KOPT-K1 (cell line): ENCODE results near the gene ITGBL1.

ENCODE experiments used
- H3K27ac ChIP-seq: fragments of 200-600 bp; sonication (generic); 2 replicates; pipeline ENCODE4 v1.5.1; 2016; ENCODE audit warnings: antibody characterized with exemption, mild to moderate bottlenecking, low read depth, low read length; ENCODE audit not compliant: poor library complexity, severe bottlenecking
- H3K36me3 ChIP-seq: fragments of 200-600 bp; sonication (generic); 2 replicates; pipeline ENCODE4 v1.5.1; 2017; ENCODE audit warnings: antibody characterized with exemption, mild to moderate bottlenecking, low read length, moderate library complexity; ENCODE audit not compliant: insufficient read depth
- H3K9me3 ChIP-seq: fragments of 200-600 bp; sonication (generic); 2 replicates; pipeline ENCODE4 v1.5.1; 2017; ENCODE audit warnings: antibody characterized with exemption, low read length, mild to moderate bottlenecking; ENCODE audit not compliant: insufficient read depth, poor library complexity, severe bottlenecking

ITGBL1 gene

DNA sequence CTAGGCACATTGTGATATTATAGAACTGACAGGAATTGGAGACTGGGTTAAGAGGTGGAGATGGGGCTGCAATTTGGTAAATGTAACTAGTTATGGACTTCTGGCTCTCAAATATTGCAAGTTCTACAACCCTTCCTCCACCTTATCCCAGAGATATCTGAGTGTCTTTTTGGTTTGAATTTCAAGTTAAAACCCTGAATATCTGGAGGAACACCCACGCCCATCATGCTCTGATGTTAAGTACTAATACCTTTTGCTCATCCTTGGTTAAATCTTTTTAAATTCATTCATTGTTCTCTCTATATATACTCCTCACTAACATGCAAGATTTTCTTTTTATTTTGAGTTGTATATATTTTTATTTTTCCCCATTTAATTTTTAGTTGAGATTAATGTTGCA, 28.9 kb downstream of the ITGBL1 start:
- no peaks in the 10 kb centered on the region for H3K9me3 ChIP-seq
- no peaks in the 10 kb centered on the region for H3K36me3 ChIP-seq
- H3K27ac ChIP-seq: no peak overlapping the region

DNA sequence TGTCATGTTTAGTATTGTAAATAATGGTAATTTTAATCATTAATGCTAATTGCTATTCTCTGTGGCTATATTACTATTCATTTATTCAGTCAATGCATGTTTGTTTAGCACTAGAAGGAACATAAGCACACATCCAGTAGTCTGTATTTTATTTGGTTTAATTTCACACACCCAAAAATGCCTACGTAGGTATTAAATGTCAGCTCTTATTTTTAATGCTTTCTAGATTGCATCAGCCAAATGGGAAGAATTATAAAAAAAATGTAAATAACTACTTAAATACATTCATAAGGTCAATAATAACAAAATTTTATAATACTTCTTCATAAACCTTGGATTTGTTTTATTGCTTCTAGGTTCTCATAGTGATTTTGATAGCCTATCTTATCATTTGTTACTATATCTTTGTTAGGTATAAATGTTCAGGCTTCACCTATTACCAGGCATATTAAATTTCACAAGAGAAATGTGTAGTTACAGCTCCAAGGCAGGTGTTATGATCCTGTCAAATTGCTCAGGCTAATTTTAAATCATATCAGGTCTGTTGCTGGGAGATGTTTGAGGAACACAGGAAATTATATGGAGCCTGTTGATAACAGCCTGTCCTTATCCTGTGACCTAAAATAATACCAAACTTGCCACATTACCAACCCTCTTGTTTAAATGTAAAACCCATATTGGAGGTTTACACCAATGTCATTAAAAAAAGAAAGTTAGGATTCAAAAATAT, 34.4 kb downstream of the ITGBL1 start:
- Histone ChIP-seq H3K27ac (no peak overlapping the region), H3K9me3 (no peaks in the 10 kb centered on the region), H3K36me3 (no peaks in the 10 kb centered on the region)

DNA sequence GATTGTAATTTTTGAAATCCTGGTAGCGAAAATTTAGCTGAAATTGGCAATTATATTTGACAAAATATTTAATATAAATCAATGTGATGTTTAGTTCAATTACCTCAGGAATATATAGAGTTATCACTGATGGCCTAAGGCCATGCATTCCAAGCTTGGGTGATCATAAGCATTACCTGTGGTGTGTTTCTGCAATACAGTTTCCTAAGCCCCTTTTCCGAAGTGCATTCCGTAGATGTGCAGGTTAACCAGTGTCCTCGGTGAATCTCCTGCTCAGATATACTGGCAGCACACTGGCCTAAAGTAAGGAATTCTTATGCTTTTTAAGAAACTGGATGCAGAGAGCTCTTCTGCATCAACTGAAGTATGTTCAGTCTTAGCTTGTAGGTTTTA, 35.0 kb downstream of the ITGBL1 start:
- H3K9me3 ChIP-seq: no peaks in the 10 kb centered on the region
- no peak overlapping the region for H3K27ac ChIP-seq
- H3K36me3 ChIP-seq: no peaks in the 10 kb centered on the region

DNA sequence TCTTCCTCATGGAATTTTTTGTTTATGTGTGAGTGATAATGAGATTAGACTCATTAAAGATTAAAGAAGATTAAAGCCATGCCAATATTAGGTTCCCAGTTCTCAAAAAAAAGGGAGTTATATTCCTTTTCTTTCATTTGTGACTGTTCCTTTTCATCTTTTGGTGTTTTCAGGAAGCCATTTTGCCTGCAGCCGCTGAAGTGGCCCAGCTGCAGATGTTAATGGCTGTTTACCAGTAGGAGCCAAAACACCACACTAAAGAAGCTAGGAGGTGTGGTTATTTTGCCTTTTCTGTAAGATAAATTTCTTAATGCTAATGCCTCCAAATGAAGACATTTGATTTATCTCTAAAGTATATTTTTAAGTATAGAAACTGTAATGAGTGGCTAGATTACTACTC, 36.3 kb downstream of the ITGBL1 start:
- Histone ChIP-seq H3K27ac (no peak overlapping the region), H3K36me3 (no peaks in the 10 kb centered on the region), H3K9me3 (no peaks in the 10 kb centered on the region)

DNA sequence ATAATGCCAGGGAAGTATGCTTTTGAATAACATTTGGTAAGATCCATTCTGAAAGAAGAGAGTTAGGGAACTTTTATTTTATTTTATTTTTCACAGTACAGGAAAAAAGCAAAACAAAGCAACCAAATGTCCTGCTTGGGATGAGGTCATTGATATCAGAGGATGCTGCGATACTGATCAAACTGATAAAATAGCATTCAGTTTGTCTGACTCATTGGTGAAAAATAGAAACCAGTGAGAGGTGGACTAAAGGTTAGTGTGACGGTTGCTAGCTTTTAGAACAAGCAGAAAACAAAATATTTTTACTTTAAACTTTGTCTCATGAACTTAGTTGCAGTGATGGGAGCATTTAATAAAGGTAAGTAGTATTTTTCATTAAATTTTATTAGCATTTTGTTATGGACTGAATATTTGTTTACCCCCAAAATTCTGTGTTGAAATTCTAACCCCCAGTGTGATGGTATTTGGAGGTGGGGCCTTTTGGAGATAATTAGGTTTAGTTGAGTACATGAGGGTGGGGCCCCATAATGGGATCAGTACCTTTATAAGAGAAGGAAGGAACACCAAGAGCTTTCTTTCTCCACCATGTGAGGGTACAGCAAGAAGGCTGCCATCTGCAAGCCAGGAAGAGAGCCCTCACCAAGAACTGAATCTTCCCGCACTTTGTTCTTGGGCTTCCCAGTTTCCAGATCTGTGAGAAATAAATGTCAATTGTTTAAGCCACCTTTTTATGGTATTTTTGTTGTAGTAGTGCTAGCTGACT, 37.3 kb downstream of the ITGBL1 start:
- Histone ChIP-seq H3K9me3 (no peaks in the 10 kb centered on the region), H3K27ac (no peak overlapping the region), H3K36me3 (no peaks in the 10 kb centered on the region)

DNA sequence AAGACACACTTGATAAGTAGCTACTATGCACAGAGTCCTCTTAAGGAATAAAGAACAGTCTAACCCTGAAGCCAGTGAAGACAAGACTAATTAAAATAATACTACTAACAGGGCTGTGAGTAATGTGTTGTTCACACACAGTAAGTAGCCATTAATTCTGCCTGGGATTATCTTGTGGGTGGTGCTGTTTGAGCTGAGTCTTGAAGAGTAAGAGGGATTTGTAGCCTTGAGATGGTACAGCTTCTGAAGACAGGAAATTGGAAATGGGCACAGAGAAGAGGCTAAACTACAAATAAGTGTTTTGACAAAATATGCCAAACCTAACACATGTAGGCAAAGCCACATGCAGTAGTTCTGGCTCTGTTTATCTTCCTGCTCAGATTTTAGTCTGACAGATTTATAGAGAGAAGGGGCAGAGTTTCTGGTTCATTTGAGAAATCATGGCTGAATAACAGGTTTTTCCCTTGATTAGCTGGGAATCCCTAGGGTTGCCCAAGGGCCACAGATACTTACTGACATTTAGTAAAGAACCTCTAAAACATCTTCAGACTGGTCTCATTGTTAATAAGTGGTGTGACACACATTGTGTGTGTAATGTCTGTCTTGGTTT, 38.0 kb downstream of the ITGBL1 start:
- Histone ChIP-seq H3K9me3 (no peaks in the 10 kb centered on the region), H3K27ac (no peak overlapping the region)

DNA sequence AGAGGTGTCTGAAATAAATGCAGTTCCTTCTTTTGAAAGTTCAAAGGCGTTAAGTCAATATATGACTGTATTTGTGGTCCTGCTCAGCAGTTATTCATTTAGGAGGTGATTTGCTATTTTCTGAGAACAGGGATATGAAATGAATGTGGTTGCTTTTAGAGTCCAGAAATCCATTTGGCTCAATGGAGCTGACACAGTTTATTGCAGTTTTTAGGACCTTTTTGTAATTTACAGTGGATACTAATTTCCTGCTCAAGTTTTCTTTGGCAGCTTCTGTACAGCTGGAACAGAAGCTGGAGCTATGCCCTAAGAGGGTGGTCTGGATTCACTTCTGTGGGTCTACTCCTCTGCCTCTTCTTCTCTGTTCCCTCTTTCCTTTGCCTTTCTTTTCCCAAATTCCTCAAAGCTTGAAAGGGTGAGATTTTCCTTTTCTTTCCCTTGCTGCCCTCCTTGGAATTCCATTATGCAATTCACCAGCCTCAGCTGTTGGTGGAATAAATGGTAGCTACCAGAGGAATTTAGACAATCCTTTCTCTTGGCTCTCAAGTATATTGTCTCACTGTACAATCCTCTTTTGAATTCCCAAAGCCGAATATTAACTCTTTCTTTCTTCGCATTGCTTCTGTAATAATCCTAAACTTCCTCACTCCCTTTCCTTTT, 39.9 kb downstream of the ITGBL1 start:
- no peak overlapping the region for H3K27ac ChIP-seq
- H3K36me3 ChIP-seq: no peaks in the 10 kb centered on the region
- H3K9me3 ChIP-seq: no peaks in the 10 kb centered on the region

More for the DNA sequence above, 38.0 kb downstream of the ITGBL1 start:
- H3K36me3 ChIP-seq: no peaks in the 10 kb centered on the region

DNA sequence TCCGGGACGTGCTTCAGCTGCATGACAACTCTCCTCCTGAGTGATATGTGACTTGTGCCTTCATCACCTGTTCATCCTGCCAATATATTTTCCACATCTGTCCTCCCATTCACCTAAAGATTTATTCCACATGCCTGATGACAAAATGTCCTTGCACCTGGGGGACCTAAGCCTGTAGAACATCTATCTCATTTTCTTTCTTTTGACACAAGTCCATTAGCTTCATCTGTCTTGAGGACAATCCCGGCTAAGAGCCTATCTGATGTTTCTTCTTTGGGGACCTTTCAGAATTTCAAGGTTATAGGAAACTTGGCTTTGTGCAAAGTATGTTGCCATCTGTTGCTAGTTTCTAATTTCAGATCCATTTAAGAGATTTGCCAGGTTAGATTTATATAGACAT, 41.1 kb downstream of the ITGBL1 start:
- H3K27ac ChIP-seq: no peak overlapping the region
- no peaks in the 10 kb centered on the region for H3K9me3 ChIP-seq
- no peaks in the 10 kb centered on the region for H3K36me3 ChIP-seq

DNA sequence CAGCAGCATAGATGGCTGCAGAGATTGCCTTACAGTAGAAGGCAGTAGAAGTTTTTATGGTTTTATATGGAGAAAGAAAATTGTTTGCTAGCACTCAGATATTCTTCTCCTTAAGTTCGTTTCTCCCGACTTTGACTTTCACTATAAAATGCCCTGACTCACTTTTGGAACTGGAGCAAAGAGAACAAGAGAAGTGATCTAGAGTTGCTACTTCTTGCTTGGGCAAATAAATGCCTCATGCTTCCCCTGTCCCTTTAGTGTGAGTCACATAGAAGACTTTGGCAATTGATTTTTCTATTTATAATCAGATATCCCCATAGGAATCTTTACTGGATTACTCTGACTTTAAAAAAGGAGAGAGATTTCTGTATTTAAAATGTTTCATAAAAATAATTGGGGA, 46.9 kb downstream of the ITGBL1 start:
- Histone ChIP-seq H3K9me3 (no peaks in the 10 kb centered on the region), H3K27ac (no peak overlapping the region)

DNA sequence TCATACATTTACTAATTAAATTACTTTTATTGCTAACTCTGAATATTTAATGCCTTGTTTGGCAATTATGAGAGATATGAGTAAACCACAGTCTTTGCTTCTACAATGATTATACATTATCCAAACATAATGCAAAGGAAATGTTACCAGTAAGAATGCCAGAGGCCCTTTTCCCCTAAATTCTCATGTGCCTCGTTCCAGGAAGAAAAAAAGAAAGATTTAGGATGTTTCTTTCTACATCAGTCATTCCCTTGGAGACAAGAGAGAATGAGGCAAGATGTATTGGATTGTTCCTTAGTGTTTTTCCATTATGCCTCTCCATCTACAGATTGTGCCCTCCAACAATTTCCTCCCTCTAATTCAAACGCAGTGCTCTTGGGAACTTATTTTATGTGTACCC, 50.1 kb downstream of the ITGBL1 start:
- H3K27ac ChIP-seq: no peak overlapping the region
- H3K36me3 ChIP-seq: no peaks in the 10 kb centered on the region
- H3K9me3 ChIP-seq: no peaks in the 10 kb centered on the region

More for the DNA sequence above, 46.9 kb downstream of the ITGBL1 start:
- no peaks in the 10 kb centered on the region for H3K36me3 ChIP-seq

DNA sequence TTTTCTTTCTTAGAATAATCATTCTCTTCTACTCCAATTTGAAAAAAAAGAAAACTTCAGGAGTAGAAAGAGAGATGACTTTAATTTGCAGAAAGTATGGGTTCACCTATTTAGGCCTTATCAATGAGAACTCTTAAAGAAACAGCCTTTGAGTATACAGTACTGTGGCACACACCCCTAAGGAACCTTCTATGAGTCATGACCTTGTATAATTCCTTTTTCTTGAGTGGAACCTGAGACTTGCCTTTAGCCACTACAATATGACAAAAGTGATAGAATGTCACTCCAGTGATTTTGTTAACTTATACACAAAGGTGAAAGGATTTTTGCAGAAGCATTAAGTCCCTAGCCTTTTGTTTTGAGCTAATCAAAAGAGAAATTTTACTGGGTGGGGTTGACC, 58.7 kb downstream of the ITGBL1 start:
- Histone ChIP-seq H3K27ac (no peak overlapping the region), H3K9me3 (no peaks in the 10 kb centered on the region), H3K36me3 (no peaks in the 10 kb centered on the region)

DNA sequence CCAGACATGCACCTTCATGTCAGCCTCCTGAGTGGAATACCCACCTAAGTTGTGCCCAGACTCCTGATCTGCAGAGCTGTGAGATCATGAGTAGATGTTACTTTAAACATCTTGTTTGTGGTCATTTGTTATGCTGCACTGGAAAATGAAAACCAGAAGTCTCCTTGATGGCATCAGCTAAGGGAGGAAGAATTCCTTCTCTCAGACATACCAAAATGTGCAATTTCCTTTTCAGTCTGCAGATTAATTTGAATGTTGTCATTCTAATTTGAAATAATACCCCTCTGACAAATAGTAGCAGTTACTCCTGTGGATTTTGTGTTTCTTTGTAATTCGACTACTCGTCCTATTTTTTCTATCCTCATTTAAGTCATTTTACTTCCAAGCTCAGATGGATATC, 59.3 kb downstream of the ITGBL1 start:
- H3K36me3 ChIP-seq: no peaks in the 10 kb centered on the region
- H3K9me3 ChIP-seq: no peaks in the 10 kb centered on the region
- H3K27ac ChIP-seq: no peak overlapping the region

DNA sequence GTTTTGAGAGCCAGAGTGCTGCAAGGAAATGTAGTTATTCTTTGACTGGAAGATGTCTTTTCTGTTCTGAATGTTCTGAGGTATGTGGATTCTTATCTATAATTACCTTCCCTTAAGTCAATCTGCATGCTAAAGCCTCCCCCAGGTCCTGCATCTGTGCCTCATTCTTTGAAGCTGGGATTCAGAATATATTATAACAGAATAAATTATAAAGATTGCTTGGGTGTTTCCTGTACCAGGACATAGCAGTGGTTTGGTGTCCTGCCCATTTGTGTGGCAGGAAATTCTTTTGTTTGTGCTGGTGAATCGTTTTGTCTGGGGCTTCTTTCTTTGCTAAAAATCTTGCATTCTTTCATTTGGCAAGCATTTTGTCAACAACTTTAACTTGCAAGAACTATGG, 60.2 kb downstream of the ITGBL1 start:
- Histone ChIP-seq H3K27ac (no peak overlapping the region), H3K9me3 (no peaks in the 10 kb centered on the region), H3K36me3 (no peaks in the 10 kb centered on the region)

DNA sequence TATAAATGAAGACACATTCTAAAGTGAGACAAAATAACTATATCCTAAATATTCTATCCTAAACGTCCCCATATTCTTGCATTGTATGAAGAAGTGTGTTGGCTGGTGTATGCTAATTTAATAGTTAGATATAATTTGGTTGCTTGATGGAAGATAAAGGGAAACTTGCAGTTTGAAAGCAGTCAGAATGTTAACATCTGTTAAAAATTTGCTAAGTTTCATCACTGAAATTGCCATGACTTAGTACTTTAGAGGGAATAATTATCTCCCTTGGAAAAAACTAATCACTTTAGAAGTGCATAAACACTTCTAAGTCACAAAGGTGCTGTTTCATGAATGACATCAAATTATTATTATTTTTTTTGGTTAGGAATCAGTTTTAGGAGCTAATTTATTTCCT, 61.6 kb downstream of the ITGBL1 start:
- no peaks in the 10 kb centered on the region for H3K9me3 ChIP-seq
- no peak overlapping the region for H3K27ac ChIP-seq
- H3K36me3 ChIP-seq: no peaks in the 10 kb centered on the region

DNA sequence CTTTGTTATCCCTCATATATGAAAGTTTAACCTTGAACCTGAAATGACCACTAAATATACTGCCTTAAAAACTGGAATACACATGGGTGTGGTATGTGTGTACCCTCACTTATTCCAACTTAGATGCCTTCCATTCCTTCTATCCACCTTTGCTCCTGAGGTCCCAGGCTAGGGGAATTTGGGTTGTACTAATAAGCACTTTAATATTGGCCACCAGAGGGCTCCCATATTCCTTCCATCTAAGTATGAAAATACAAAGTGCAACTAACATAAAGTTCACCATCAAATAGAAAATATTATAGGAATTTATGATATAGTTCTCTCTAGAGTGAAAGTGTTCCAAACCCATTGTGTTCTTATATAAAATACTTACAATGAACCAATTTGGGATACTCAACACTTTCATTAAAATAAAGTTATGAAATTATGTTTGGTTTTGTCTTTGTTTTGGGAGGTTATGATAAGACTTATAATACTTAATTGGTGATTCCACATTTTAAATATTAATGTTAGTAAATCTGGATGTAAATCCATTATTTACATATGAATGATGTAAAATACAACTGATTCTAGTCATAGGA, 62.3 kb downstream of the ITGBL1 start:
- H3K27ac ChIP-seq: no peak overlapping the region
- H3K9me3 ChIP-seq: no peaks in the 10 kb centered on the region
- no peaks in the 10 kb centered on the region for H3K36me3 ChIP-seq
